HEK293 (cell line): ENCODE measurements around the gene ZAR1.

ENCODE experiments used
- CTCF ChIP-seq: fragments of 450-650 bp; formaldehyde crosslinking; IDR thresholded peaks from 2 replicates; pipeline ENCODE4 v1.5.1; 2016; ENCODE audit warnings: missing biosample characterization, missing genetic modification characterization
- ZNF211 ChIP-seq: fragments of 450-650 bp; formaldehyde crosslinking; IDR thresholded peaks from 2 replicates; pipeline ENCODE4 v1.5.1; 2016; ENCODE audit warnings: low read depth, missing biosample characterization, missing genetic modification characterization
- ZNF558 ChIP-seq: fragments of 450-650 bp; formaldehyde crosslinking; IDR thresholded peaks from 2 replicates; pipeline ENCODE4 v1.5.1; 2016; ENCODE audit warnings: missing biosample characterization, missing genetic modification characterization

- TF ChIP-seq ZNF211 (tag by site-specific recombination) (no peak), CTCF (tag by site-specific recombination) (no peak), ZNF558 (tag by site-specific recombination) (no peak)
Observed at GRCh38 chr4:48470137-48470536, 19.9 kb upstream of the ZAR1 start.
